Loucy (cell line): ENCODE measurements around the gene CELF2.

Experiments used
- CTCF ChIP-seq: fragments of 200-600 bp; sonication (generic); conservative IDR thresholded peaks from 2 replicates; pipeline ENCODE4 v1.5.1; 2014; ENCODE audit warnings: mild to moderate bottlenecking, antibody characterized with exemption, low read length
- EZH2phosphoT487 ChIP-seq: fragments of 200-600 bp; IDR thresholded peaks from 2 replicates; pipeline ENCODE4 v1.6.1; 2018; ENCODE audit warnings: antibody characterized with exemption, mild to moderate bottlenecking, moderate library complexity, borderline replicate concordance

GRCh38 chr10:10993785-10994184 lies 23.9 kb upstream of the CELF2 start:
- TF ChIP-seq EZH2phosphoT487 (no peak), CTCF (no peak)
